ENCODE measurements around the gene MYADML2.

The MYADML2 gene

DNA sequence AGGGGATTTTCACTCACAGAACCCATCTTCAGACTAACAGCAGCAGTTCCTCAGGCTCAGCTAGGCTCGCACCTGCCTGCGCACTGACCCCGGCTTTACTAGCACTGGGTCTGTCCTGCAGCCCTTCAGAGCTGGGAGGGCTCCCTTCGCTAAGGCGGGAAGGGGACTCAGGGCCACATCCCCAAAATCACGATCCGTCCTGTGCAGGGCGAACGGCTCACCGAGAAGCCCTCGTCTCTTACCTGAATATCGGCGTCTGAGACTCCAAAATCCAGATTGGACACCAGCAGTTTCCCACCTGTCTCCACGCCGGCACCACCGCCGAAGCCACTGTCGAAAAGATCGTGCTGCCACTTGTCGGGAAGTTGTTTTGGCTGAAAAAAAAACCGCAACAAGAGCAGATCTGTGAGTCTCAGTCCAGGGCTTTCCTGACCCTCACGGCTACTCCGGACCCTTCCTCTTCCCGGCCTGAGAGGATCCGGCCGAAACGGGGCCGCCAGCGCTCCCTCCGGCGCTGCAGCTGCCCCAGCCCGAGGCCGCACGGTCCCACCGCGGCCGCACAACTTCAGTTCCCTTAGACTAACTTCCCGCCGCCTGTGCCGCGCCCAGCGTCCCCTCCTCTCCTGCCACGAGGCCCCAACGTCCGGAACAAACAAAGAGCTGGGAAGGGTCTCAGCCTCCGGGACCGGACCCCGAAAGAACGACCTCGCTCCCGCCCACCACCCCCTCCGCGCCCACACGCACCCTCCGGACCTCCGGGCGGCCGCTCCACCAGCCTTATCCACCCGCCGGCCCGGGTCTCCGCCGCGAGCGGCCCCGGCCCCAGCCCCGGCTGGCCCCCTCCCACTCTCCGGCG lies 56.4 kb downstream of the MYADML2 start:
- DNase-seq = no peak

Data from DMS79 (cell line).